Measurements from ENCODE around the gene BBS4.
"Not testable (repeated sequence)": the region's sequence is repeated elsewhere in the genome, so short reads cannot be mapped to it uniquely, and the experiment has no call there.

GRCh38 chr15:72669803-72670202, 16.2 kb upstream of the BBS4 start:
- not testable (repeated sequence) for TF ChIP-seq CTCF (conservative IDR thresholded peaks at IDR 0.05 in 1 of 2, IDR thresholded peaks at IDR 0.05 in 1 of 2; ENCODE audit: extremely low read depth in 1 of 2, insufficient read depth in 1 of 2, low read depth in 1 of 2, low read length in 2 of 2); EZH2 (IDR thresholded peaks at IDR 0.05; ENCODE audit: borderline replicate concordance, low read length)

All from mammary epithelial cell (primary cell).